ENCODE data around the gene NUP155.

DNA sequence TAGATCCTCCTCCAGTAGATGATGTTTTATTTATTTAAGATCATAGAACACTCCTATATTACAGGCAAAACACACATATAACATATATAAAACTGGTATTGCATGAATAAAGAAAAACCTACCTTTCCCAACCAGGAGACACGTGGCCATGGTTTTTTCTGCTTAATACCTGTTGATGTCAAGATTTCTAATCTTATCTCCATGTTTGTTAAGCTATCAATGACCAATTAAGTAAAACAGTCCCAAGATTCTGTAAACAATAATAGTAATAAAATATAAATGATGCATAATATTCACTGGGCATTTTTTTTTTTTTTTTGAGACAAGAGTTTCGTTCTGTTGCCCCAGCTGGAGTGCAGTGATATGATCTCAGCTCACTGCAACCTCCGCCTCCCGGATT is 123.4 kb downstream of the NUP155 start:
- TF ChIP-seq, protein P1, sequence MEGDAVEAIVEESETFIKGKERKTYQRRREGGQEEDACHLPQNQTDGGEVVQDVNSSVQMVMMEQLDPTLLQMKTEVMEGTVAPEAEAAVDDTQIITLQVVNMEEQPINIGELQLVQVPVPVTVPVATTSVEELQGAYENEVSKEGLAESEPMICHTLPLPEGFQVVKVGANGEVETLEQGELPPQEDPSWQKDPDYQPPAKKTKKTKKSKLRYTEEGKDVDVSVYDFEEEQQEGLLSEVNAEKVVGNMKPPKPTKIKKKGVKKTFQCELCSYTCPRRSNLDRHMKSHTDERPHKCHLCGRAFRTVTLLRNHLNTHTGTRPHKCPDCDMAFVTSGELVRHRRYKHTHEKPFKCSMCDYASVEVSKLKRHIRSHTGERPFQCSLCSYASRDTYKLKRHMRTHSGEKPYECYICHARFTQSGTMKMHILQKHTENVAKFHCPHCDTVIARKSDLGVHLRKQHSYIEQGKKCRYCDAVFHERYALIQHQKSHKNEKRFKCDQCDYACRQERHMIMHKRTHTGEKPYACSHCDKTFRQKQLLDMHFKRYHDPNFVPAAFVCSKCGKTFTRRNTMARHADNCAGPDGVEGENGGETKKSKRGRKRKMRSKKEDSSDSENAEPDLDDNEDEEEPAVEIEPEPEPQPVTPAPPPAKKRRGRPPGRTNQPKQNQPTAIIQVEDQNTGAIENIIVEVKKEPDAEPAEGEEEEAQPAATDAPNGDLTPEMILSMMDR (IDR thresholded peaks at IDR 0.05; ENCODE audit: low read depth, low read length, poor library complexity, severe bottlenecking) = no peak
- no peak for TF ChIP-seq EZH2phosphoT487 (IDR thresholded peaks at IDR 0.05; ENCODE audit: borderline replicate concordance, low read length)

All from DOHH2 (cell line).